ENCODE results near the gene KCNE2. TPM values are rescaled to one million over a fixed set of nuclear protein-coding genes. Genes with fewer than 3 reads are reported as not detected.

KCNE2 gene
- total RNA-seq, 1 experiment from 2014 or later, result not detected

DNA sequence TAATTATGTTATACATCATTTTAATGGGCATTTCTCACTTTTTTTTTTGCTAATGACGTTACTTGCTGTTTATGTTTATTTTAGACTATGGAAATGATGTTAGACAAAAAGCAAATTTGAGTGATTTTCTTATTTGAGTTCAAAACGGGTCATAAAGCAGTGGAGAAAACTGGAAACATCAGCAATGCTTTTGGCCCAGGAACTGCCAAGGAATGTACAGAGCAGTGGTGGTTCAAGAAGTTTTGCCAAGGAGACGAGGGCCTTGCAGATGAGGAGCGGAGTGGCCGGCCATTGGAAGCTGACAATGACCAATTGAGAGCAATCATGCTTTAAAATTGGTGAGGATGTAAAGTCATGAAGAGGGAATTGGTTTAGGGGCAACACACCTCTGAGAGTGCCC is 32.1 kb upstream of the KCNE2 start:
- BruUV-seq (replicated peaks), result no TSS peak
- peaks cover 12% of the 10 kb centered on the region for H3K27me3 Mint-ChIP-seq (ENCODE audit: insufficient read depth, unreplicated experiment)

DNA sequence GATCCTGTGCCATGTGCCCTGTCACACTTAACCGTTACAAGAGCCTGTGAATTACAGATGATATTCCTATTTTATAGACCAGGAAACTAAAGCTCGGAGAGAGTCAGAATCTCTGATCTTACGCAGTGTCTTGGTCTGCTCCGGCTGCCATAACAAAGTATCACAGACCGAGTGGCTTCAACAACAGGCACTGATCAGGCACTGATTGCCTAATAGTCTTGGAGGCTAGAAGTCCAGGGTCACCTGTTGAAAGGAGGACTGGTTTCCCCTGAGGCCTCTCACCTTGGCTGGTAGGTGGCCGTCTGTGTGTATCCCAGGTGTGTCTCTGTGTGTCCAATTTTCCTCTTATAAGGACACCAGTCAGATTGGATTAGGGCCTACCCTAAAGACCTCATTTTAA is 31.5 kb upstream of the KCNE2 start:
- H3K9me3 Mint-ChIP-seq (ENCODE audit: unreplicated experiment), result no peaks in the 10 kb centered on the region
- TF ChIP-seq, protein P1, sequence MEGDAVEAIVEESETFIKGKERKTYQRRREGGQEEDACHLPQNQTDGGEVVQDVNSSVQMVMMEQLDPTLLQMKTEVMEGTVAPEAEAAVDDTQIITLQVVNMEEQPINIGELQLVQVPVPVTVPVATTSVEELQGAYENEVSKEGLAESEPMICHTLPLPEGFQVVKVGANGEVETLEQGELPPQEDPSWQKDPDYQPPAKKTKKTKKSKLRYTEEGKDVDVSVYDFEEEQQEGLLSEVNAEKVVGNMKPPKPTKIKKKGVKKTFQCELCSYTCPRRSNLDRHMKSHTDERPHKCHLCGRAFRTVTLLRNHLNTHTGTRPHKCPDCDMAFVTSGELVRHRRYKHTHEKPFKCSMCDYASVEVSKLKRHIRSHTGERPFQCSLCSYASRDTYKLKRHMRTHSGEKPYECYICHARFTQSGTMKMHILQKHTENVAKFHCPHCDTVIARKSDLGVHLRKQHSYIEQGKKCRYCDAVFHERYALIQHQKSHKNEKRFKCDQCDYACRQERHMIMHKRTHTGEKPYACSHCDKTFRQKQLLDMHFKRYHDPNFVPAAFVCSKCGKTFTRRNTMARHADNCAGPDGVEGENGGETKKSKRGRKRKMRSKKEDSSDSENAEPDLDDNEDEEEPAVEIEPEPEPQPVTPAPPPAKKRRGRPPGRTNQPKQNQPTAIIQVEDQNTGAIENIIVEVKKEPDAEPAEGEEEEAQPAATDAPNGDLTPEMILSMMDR (IDR thresholded peaks at IDR 0.05; ENCODE audit: unreplicated experiment), result no peak
- no peak overlapping the region for H3K27ac Mint-ChIP-seq (ENCODE audit: low read depth, unreplicated experiment)
- DNase-seq (ENCODE audit: unreplicated experiment), result no peak
- no peaks in the 10 kb centered on the region for H3K4me1 Mint-ChIP-seq (ENCODE audit: insufficient read depth, unreplicated experiment)
- peaks cover 11% of the 10 kb centered on the region for H3K27me3 Mint-ChIP-seq (ENCODE audit: insufficient read depth, unreplicated experiment)
- intact Hi-C loops (cut with micrococcal nuclease), result no loop called here
- BruUV-seq (replicated peaks), result no TSS peak
- no peak overlapping the region for H3K4me3 Mint-ChIP-seq (ENCODE audit: unreplicated experiment)
- no peaks in the 10 kb centered on the region for H3K36me3 Mint-ChIP-seq (ENCODE audit: insufficient read depth, unreplicated experiment)
- CTCF ChIA-PET, result interaction anchor here (1.0 to 3.2 kb wide), 2 partner anchors 299 to 409 kb away, joined by 4 to 13 read pairs; no protein-coding TSS in a partner anchor
- POLR2A ChIA-PET, result no interaction called here

More for the DNA sequence above, 32.1 kb upstream of the KCNE2 start:
- H3K9me3 Mint-ChIP-seq (ENCODE audit: unreplicated experiment), result no peaks in the 10 kb centered on the region
- CTCF ChIA-PET, result interaction anchor here (1.0 kb wide), 1 partner anchor 300 kb away, joined by 4 read pairs; no protein-coding TSS in a partner anchor
- no peak overlapping the region for H3K27ac Mint-ChIP-seq (ENCODE audit: low read depth, unreplicated experiment)
- POLR2A ChIA-PET, result interaction anchor here (0.6 kb wide), 1 partner anchor 114 kb away, joined by 5 read pairs; no protein-coding TSS in a partner anchor
- no peaks in the 10 kb centered on the region for H3K36me3 Mint-ChIP-seq (ENCODE audit: insufficient read depth, unreplicated experiment)
- H3K4me1 Mint-ChIP-seq (ENCODE audit: insufficient read depth, unreplicated experiment), result no peaks in the 10 kb centered on the region
- TF ChIP-seq, protein P1 (IDR thresholded peaks at IDR 0.05; ENCODE audit: unreplicated experiment), result no peak
- intact Hi-C loops (cut with micrococcal nuclease), result no loop called here
- DNase-seq (ENCODE audit: unreplicated experiment), result no peak
- H3K4me3 Mint-ChIP-seq (ENCODE audit: unreplicated experiment), result no peak overlapping the region

DNA sequence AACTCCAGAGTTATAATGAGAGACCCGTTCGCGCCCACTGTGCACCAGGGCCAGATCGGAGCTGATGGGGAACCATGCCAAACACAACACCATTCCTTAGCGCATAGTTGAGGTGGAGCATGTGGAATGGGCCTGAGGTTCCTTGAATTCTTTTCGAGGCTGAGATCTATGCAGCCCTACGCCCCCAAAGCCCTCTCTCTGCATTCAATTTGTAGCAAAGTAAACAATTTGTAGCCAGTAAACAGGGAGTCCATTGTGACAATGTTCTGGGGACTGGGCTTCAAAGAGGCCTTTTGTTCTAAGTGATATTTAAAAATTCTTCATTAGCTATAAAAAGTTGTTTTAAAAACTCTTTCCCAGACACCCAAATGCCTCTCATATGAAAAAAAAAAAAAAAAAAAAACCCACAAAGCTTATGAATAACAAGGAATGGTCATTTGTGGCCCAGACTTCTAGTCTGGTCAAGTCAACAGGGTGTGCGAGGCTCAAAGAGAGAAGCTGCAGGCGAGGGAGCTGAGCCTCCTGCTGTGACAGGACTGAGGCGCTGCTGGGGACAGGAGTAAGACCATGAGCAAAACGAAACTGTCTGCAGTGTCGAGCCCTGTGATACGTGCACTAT is 30.6 kb upstream of the KCNE2 start:
- Mint-ChIP-seq H3K9me3 (ENCODE audit: unreplicated experiment) (no peaks in the 10 kb centered on the region), H3K4me1 (ENCODE audit: insufficient read depth, unreplicated experiment) (no peaks in the 10 kb centered on the region), H3K4me3 (ENCODE audit: unreplicated experiment) (no peak overlapping the region), H3K27me3 (ENCODE audit: insufficient read depth, unreplicated experiment) (peaks cover 2% of the 10 kb centered on the region), H3K36me3 (ENCODE audit: insufficient read depth, unreplicated experiment) (no peaks in the 10 kb centered on the region), H3K27ac (ENCODE audit: low read depth, unreplicated experiment) (no peak overlapping the region)
- POLR2A ChIA-PET, result interaction anchor here (1.0 kb wide), 1 partner anchor 409 kb away, joined by 3 read pairs; no protein-coding TSS in a partner anchor
- intact Hi-C loops (cut with micrococcal nuclease), result no loop called here
- no peak for DNase-seq (ENCODE audit: unreplicated experiment)
- BruUV-seq (replicated peaks), result no TSS peak
- CTCF ChIA-PET, result interaction anchor here (0.5 to 3.2 kb wide), 3 partner anchors 15 to 513 kb away, joined by 4 to 13 read pairs (median 7); no protein-coding TSS in a partner anchor
- TF ChIP-seq, protein P1 (IDR thresholded peaks at IDR 0.05; ENCODE audit: unreplicated experiment), result no peak

DNA sequence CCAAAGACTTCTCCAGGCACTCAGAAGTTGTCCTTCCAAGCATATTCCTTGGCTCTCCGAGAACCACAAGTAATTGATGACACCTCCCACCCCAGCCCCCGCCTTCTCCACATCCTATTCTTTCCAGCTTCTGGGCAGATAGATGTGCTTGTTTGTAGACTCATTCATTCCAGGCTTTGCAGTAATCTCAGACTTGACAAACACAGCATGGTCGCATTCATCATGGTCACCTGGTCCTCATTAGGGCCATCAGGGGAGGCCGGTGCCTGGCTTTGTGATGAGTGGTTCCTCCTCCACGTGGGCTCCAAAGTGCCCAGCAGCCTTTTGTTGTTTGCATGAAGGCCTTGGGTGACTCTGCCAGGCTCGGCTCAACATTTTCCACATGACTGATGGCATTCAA is 28.5 kb upstream of the KCNE2 start:
- intact Hi-C loops (cut with micrococcal nuclease), result no loop called here
- Mint-ChIP-seq H3K4me1 (ENCODE audit: insufficient read depth, unreplicated experiment) (no peaks in the 10 kb centered on the region), H3K27me3 (ENCODE audit: insufficient read depth, unreplicated experiment) (no peaks in the 10 kb centered on the region), H3K9me3 (ENCODE audit: unreplicated experiment) (no peaks in the 10 kb centered on the region), H3K27ac (ENCODE audit: low read depth, unreplicated experiment) (no peak overlapping the region), H3K4me3 (ENCODE audit: unreplicated experiment) (no peak overlapping the region), H3K36me3 (ENCODE audit: insufficient read depth, unreplicated experiment) (no peaks in the 10 kb centered on the region)
- no TSS peak for BruUV-seq (replicated peaks)
- DNase-seq (ENCODE audit: unreplicated experiment), result no peak
- CTCF ChIA-PET, result interaction anchor here (3.2 kb wide), 1 partner anchor 412 kb away, joined by 13 read pairs; no protein-coding TSS in a partner anchor
- POLR2A ChIA-PET, result no interaction called here
- TF ChIP-seq, protein P1 (IDR thresholded peaks at IDR 0.05; ENCODE audit: unreplicated experiment), result no peak
